ENCODE results near the gene COL7A1.

DNA sequence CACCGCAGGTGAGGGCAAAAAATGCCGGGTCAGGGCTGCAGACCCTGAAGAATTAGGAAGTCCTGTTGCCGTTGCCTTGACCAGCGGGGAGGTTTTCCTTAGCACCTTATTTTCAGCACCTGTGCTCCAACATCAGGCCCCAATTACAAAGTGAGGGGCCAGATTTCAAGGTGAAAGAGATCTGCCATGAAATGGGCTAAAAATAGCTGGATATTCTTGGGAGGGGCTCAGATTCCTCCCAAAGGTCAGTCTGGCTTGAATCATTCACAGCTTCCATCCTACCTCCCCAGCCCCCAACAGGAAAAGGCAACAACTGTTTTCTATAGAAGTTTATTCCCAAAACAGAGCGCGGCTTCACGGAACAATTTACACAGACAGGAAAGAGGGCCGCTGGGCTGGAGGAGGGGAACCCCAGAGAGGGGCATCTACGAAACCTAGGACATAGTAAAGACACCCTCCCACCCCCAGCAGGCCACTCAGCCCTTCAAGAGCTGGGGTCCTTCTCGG, 41.1 kb upstream of the COL7A1 start:
- no peak for TF ChIP-seq CTCF (IDR thresholded peaks at IDR 0.05)
- no peak for TF ChIP-seq POLR2A (IDR thresholded peaks at IDR 0.05)
